NCI-H1694 (cell line): Measurements from ENCODE around the gene ZSCAN5A.
"Not testable (repeated sequence)": the region's sequence is repeated elsewhere in the genome, so short reads cannot be mapped to it uniquely, and the experiment has no call there.

Experiments used
- DNase-seq: peaks from one replicate; lab custom pipeline; 2025; lab: John Stamatoyannopoulos, UW

ZSCAN5A gene

DNA sequence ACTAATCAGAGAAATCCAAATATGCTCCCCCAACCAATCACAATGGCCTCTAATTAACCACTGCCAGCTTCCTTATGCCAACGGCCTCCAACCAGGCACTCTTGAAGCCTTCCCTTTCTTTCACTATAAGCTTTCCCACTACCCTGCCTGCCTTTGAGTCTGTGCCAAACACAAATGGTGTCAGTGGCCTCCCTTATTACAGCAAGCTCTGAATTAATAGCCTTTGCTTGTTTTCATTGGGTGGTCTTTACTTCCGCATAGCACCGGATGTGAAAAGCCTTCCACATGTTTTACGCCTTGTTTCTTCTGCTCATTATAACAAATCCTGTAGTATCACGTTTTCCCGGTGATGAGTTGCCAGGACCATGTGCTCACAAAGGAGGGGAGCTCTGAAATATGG lies 43.5 kb downstream of the ZSCAN5A start:
- no peak for DNase-seq

- no peak for DNase-seq
Measured at GRCh38 chr19:56270676-56271075, 44.0 kb downstream of the ZSCAN5A start.

DNA sequence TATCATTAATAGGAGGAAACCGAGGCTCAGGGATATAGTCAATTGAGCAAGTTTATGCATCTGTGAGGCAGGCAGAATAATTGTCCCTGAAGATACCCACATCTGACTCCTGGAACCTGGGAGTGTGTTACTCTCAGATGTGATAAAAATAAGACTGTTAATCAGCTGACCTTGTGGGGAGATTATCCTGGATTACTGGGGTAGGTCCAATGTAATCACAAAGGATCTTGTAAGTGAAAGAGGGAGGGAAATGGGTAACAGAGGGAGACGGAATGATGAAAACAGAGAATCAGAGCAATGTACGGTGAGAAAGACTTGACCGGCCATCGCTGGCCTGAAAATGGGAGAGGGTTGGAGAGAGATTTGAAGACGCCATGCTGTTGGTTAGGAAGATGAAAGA lies 45.3 kb downstream of the ZSCAN5A start:
- no peak for DNase-seq

DNA sequence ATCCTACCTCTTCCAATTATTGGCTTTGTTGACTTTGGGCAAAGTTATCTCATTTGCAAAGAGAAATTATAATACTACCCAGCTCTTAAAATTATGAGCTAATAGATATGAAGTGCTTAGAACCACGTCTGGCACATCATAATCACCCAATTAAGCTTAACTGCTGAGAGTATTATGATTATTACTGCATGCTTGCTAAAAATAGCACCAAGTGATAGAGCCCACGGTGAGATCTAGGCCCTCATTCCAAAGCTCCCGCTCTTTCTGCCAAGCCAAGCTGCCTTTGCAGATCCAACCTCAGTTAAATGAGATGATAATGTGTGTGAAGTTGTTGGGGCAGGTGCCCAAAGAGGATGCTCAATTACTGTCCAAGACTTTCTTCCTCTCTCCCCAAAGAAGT lies 48.6 kb downstream of the ZSCAN5A start:
- DNase-seq, result no peak

DNA sequence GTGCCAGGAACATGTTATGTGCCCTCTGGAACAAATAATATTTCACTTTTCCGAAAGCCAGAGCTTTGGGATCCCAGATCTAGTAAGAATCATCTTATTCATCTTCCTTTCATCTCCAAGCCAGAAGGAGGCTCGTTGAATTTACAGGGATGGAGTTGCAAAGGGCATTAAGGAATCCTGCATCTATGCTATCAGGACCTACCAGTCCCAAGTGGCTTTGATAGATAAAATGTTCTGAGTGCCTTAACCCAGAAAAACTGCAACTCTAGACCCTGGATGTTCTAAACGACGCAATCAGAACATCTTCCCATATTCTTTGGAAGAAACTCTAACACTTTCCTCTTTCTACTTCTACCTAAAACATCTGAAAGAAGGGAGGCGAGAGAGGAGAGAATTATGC lies 51.3 kb downstream of the ZSCAN5A start:
- no peak for DNase-seq

GRCh38 chr19:56261932-56262331 lies 52.7 kb downstream of the ZSCAN5A start:
- DNase-seq, result not testable (repeated sequence)

GRCh38 chr19:56261145-56261544 lies 53.5 kb downstream of the ZSCAN5A start:
- DNase-seq, result no peak

DNA sequence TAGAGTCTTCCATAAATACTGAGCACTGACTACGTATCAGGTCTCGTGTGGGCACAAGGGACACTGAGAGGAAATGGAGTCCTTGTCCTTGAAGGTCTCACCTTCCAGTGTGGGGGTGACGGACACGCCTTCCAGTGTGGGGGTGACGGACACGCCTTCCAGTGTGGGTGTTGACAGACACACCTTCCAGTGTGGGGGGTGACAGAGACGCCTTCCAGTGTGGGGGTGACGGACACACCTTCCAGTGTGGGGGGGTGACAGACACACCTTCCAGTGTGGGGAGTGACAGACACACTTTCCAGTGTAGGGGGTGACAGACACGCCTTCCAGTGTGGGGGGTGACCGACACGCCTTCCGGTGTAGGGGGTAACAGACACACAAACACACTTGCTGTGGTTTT lies 56.4 kb downstream of the ZSCAN5A start:
- DNase-seq, result no peak

- DNase-seq, result peak; percentile 83
Measured at GRCh38 chr19:56253737-56254136, 60.9 kb downstream of the ZSCAN5A start.

- peak; percentile 52 for DNase-seq
Measured at GRCh38 chr19:56252699-56253422, 61.8 kb downstream of the ZSCAN5A start.

DNA sequence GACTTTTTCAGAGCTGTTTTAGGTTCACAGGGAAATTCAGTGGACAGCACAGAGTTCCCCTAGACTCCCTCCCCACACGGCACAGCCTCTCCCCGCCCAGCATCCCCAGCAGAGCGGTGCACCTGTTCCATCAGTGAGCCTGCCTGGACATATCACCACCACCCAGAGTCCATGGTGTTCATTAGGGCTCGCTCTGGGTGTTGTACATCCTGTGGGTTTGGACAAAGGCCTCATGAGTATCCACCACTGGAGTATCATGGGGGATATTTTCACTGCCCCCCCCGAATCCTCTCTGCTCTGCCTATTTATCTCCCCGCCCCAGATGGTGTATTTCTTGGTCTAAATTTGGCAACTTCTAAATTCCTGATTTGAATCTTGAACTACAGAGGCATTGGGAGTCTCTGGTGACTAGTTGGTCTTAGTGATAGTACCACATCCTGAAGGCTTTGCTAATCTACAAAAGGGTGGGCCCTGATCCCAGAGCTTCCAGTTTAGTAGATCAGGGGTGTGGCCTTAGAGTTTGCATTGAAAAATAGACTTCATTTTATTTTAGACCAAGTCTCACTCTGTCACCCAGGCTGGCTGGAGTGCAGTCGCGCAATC lies 65.8 kb downstream of the ZSCAN5A start:
- DNase-seq, result not testable (repeated sequence)

- not testable (repeated sequence) for DNase-seq
Measured at GRCh38 chr19:56245764-56246163, 68.9 kb downstream of the ZSCAN5A start.

- no peak for DNase-seq
Measured at GRCh38 chr19:56245121-56245740, 69.4 kb downstream of the ZSCAN5A start.

- no peak for DNase-seq
Measured at GRCh38 chr19:56223481-56223880, 91.2 kb downstream of the ZSCAN5A start.

- DNase-seq, result no peak
Measured at GRCh38 chr19:56222901-56223300, 91.7 kb downstream of the ZSCAN5A start.

GRCh38 chr19:56221851-56222250 lies 92.8 kb downstream of the ZSCAN5A start:
- no peak for DNase-seq

- DNase-seq, result not testable (repeated sequence)
Measured at GRCh38 chr19:56221442-56221841, 93.2 kb downstream of the ZSCAN5A start.

GRCh38 chr19:56218961-56219360 lies 95.7 kb downstream of the ZSCAN5A start:
- no peak for DNase-seq

DNA sequence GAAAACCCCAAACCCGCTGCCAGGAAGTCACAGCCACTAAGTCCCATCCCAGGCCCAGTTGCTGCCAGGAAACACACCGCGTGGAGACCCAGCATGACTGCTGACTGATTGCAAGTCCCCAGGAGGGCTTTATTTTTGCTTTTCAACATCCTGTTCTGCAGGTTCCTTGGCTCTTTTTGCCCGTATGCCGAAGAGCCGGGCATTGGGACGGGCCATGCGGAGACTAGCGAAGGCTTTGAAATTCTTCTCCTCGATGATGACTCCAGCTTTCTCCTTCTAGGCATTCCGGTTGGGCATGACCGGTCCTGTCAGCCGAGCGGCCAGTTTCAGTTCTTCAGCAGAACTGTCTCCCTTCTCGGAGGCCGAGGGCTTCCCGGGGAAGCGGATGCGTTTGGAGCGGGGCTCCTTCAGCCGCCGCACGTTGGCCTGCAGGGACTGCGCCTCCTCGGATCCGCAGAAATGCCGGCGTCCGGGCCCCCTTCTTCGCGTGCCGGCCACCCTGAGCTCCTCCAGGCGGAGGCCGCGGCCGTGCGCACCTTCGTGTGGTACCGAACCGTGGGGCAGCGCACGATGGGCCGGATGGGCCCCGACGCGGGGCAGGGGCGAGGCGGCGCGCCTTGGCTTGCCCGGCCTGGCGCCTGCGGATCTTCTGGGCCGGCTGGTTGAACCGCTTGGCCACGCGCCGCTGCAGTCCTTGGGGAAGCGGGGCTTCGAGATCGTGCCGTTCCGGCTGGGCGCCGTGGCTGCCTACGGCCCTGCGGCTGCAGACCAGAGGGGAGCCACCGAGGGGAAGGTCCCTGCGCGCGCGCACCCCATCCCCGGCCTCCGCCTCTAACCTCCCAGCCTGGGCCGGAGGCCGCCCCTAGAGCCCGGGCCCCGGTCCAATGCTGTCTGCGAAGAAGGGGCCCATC lies 97.3 kb downstream of the ZSCAN5A start:
- DNase-seq, result no peak

DNA sequence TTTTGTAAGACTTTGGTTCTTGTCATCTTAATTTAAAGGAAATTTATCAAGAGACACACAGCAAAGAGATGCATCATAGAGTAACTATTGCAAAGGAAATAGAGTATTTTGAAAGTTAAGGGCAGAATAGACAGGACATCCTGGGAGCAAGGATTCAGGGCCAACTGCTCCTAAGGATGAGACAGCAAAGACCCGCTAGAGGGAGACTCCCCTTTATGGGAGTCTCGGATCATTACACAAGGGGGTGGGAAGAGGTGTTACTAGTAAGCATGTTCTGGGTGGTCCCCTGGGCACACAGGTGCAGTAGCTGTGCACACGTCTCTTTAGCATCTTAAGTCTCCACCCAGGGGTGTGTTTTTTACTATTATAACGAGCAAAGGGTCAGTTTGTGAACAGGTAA lies 102.9 kb downstream of the ZSCAN5A start:
- DNase-seq, result no peak

GRCh38 chr19:56210036-56210435 lies 104.6 kb downstream of the ZSCAN5A start:
- not testable (repeated sequence) for DNase-seq

GRCh38 chr19:56209091-56209490 lies 105.5 kb downstream of the ZSCAN5A start:
- DNase-seq, result no peak
